ENCODE results near the gene NCF1.
"Not testable (repeated sequence)": the region's sequence is repeated elsewhere in the genome, so short reads cannot be mapped to it uniquely, and the experiment has no call there.

Gene NCF1

DNA sequence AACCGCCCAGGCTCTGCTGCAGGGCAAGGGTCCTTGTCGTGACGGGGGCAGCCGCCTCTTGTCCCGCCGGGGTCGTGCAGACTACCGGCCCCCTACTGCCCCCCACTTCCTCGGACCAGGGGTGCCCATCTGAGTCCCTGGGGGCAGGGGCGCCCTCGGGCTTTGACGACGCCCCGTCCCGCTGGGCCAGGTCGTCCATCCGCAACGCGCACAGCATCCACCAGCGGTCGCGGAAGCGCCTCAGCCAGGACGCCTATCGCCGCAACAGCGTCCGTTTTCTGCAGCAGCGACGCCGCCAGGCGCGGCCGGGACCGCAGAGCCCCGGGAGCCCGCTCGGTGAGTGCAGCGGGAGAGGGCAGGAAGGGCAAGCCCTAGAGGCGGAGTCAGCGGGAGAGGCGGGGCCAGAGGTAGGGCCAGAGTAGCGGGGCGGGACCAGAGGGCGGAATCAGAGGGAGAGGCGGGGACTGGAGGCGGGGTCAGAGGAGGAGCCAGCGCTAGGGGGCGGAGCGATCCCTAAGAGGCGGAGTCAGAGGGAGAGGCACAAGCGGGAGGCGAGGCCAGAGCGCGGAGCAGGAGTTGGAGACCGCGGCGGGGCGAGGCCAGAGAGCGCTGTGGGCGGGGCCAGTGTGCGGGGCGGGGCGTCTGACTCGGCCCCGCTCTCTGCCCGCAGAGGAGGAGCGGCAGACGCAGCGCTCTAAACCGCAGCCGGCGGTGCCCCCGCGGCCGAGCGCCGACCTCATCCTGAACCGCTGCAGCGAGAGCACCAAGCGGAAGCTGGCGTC lies 14.7 kb downstream of the NCF1 start:
- peak; percentile 84 for DNase-seq (ENCODE audit: low spot score)

GRCh38 chr7:74789200-74789736 lies 15.5 kb downstream of the NCF1 start:
- DNase-seq (ENCODE audit: low spot score), result not testable (repeated sequence)

DNA sequence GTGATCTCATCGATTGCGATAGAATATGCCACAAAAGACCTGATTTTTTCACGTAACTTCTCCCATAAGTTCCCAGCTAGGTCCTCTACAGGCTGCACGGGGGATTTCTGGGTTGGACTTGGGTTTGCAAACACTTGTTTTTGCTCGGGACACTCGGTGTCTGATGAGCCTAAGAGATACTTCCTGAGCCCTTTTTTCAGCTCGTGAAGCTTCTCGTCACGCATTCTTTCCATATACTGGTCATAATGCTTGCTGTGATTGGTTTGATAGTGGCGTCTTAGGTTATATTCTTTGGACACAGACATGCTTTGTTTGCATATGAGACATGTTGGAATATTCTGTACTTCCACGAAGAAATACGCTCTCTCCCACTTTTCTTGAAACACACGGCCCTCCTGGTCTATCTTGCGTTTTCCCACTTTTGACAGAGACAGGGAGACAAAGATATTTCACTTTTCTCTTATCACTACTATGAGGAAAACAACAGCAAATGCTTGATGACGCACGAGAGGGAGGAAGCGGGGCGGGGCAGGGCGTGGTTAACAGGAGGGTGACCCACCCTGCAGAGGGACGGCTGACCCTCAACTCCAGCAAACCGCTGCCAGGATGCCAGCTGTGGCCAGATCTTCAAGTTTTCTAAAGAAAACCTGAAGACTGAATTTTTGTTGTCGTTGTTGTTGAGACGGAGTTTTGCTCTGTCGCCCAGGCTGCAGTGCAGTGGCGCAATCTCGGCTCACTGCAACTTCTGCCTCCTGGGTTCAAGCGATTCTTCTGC lies 24.2 kb downstream of the NCF1 start:
- not testable (repeated sequence) for DNase-seq (ENCODE audit: low spot score)

GRCh38 chr7:74798644-74799043 lies 24.8 kb downstream of the NCF1 start:
- DNase-seq (ENCODE audit: low spot score), result not testable (repeated sequence)

- not testable (repeated sequence) for DNase-seq (ENCODE audit: low spot score)
These were observed 42.1 kb downstream of the NCF1 start for GRCh38 chr7:74815882-74816281.

- DNase-seq (ENCODE audit: low spot score), result not testable (repeated sequence)
These were observed 46.5 kb downstream of the NCF1 start for GRCh38 chr7:74820146-74820805.

- DNase-seq (ENCODE audit: low spot score), result not testable (repeated sequence)
These were observed 47.4 kb downstream of the NCF1 start for GRCh38 chr7:74821259-74821658.

DNA sequence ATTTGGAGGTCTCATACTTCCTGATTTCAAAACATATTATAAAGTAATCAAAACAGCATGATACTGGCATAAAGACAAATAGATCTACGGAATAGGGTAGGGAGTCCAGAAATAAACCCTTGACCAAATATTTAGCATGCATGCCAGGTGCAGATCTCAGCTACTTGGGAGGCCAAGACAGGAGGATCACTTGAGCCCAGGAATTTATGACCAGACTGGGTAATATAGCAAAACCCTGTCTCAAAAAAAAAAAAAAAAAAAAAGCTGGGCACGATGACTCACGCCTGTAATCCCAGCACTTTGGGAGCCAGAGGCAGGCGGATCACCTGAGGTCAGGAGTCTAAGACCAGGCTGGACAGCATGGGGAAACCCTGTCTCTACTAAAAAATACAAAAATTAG lies 56.1 kb downstream of the NCF1 start:
- DNase-seq (ENCODE audit: low spot score), result not testable (repeated sequence)

DNA sequence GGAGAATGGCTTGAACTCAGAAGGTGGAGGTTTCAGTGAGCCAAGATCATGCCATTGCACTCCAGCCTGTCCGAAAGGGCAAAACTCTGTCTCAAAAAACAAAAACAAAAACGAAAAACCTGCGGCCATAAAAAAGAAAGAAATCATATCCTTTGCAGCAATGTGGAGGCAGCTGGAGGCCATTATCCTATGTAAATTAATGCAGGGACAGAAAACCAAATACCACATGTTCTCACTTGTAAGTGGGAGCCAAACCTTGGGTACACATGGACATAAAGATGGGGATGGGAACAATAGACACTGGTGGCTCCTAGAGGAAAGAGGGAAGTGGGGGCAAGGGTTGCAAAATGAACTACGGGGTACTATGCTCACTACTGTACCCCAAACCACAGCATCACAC lies 56.6 kb downstream of the NCF1 start:
- not testable (repeated sequence) for DNase-seq (ENCODE audit: low spot score)
